Endothelial cell of umbilical vein (primary cell): ENCODE results near the gene WDR43. TPM values are rescaled to one million over a fixed set of nuclear protein-coding genes. Genes with fewer than 3 reads are reported as not detected.

Source experiments
- BruUV-seq: library from RNA; stranded (reverse); fragments of 400-500 nt; replicated peaks from 2 replicates; lab custom pipeline; 2021; lab: Mats Ljungman, UMichigan
- CTCF ChIA-PET: fragments of 300-600, 350-600 bp; sonication (Branson Sonifier 250); formaldehyde crosslinking; loops from one replicate; lab custom pipeline; 2021; ENCODE audit warnings: antibody characterized with exemption, inconsistent platforms; lab: Charles Lee
- POLR2A ChIA-PET: fragments of 300-600, 350-600 bp; sonication (Branson Sonifier 250); formaldehyde crosslinking; loops from one replicate; lab custom pipeline; 2021; ENCODE audit warnings: antibody characterized with exemption, inconsistent platforms; lab: Charles Lee
- DNase-seq: peaks from one replicate; pipeline ENCODE4 v3.0.0-alpha.2; 2011; ENCODE audit warnings: low read depth, low spot score
- FAIRE-seq: peaks from 2 replicates; lab custom pipeline; 2011; peaks lifted over from hg19 to GRCh38; lab: Jason Lieb, UNC
- H2AFZ ChIP-seq: 2 replicates; pipeline ENCODE4 v1.6.0; 2012; ENCODE audit warnings: low read depth, low read length, control low read depth, inconsistent platforms
- H3K27ac ChIP-seq: 2 replicates; pipeline ENCODE4 v1.5.1; 2011; ENCODE audit warnings: low read depth, mild to moderate bottlenecking, control low read depth, low read length, moderate library complexity; ENCODE audit not compliant: insufficient read depth
- H3K27me3 ChIP-seq, 2 experiments: 2 replicates each; pipeline versions ENCODE4 v1.6.0 to v1.6.1; 2011; ENCODE audit warnings: low read length in 2 of 2, mixed read lengths in 1 of 2; ENCODE audit not compliant: control insufficient read depth in 2 of 2, insufficient read depth in 2 of 2
- H3K36me3 ChIP-seq, 2 experiments: 2 replicates in 1 of 2; 3 replicates in 1 of 2; pipeline ENCODE4 v1.5.1; 2011; ENCODE audit warnings: low read length in 2 of 2, mild to moderate bottlenecking in 1 of 2, moderate library complexity in 1 of 2; ENCODE audit not compliant: control insufficient read depth in 2 of 2, insufficient read depth in 2 of 2; ENCODE audit errors: extremely low read depth in 1 of 2
- H3K4me1 ChIP-seq: 3 replicates; pipeline ENCODE4 v1.5.1; 2011; ENCODE audit warnings: mild to moderate bottlenecking, low read length; ENCODE audit not compliant: control insufficient read depth, insufficient read depth; ENCODE audit errors: extremely low read depth
- H3K4me2 ChIP-seq: 2 replicates; pipeline ENCODE4 v1.6.1; 2011; ENCODE audit warnings: low read length, control low read depth, mixed read lengths; ENCODE audit not compliant: insufficient read depth
- H3K4me3 ChIP-seq, 3 experiments: fragments of 200-600 bp in 1 of 3; sonication (generic), shearing (Covaris generic) in 1 of 3; replicated peaks in 1 of 3; 2 replicates each; pipeline ENCODE4 v1.5.1; 2011 to 2016; ENCODE audit warnings: control low read depth in 3 of 3, low read length in 3 of 3, mild to moderate bottlenecking in 2 of 3, inconsistent platforms in 1 of 3, low read depth in 1 of 3, moderate library complexity in 1 of 3; ENCODE audit not compliant: insufficient read depth in 1 of 3
- H3K79me2 ChIP-seq: 2 replicates; pipeline ENCODE4 v1.6.0; 2012; ENCODE audit warnings: low read length, inconsistent platforms; ENCODE audit not compliant: control insufficient read depth, insufficient read depth
- H3K9ac ChIP-seq: replicated peaks from 2 replicates; pipeline ENCODE3; 2011; ENCODE audit warnings: low read length, control low read depth; ENCODE audit not compliant: insufficient read depth; ENCODE audit errors: extremely low read depth
- H3K9me1 ChIP-seq: replicated peaks from 3 replicates; pipeline ENCODE4 v1.6.0; 2011; ENCODE audit warnings: mild to moderate bottlenecking, low read length; ENCODE audit not compliant: control insufficient read depth, insufficient read depth; ENCODE audit errors: extremely low read depth
- H3K9me3 ChIP-seq: replicated peaks from 2 replicates; pipeline ENCODE4 v1.5.1; 2012; ENCODE audit warnings: low read length, inconsistent platforms; ENCODE audit not compliant: control insufficient read depth, insufficient read depth
- H4K20me1 ChIP-seq: replicated peaks from 2 replicates; pipeline ENCODE3; 2011; ENCODE audit warnings: mild to moderate bottlenecking, low read length; ENCODE audit not compliant: control insufficient read depth, insufficient read depth; ENCODE audit errors: extremely low read depth
- EZH2 ChIP-seq: IDR thresholded peaks from 2 replicates; pipeline ENCODE4 v1.6.1; 2012; ENCODE audit warnings: borderline replicate concordance, low read depth, mild to moderate bottlenecking, moderate library complexity, low read length, inconsistent platforms; ENCODE audit not compliant: severe bottlenecking
- FOS ChIP-seq: IDR thresholded peaks from 2 replicates; pipeline ENCODE4 v1.6.1; 2011; ENCODE audit warnings: mild to moderate bottlenecking, low read length, moderate library complexity, borderline replicate concordance; ENCODE audit not compliant: insufficient read depth
- GATA2 ChIP-seq: IDR thresholded peaks from 2 replicates; pipeline ENCODE4 v1.7.0; 2011; ENCODE audit warnings: low read depth, mild to moderate bottlenecking, moderate library complexity, mixed read lengths, low read length; ENCODE audit not compliant: insufficient read length, insufficient read depth
- JUN ChIP-seq: IDR thresholded peaks from 2 replicates; pipeline ENCODE4 v1.6.1; 2011; ENCODE audit warnings: borderline replicate concordance, low read depth; ENCODE audit not compliant: insufficient read length, insufficient read depth
- MYC ChIP-seq: IDR thresholded peaks from one replicate; pipeline ENCODE4 v1.6.1; 2011; ENCODE audit warnings: mild to moderate bottlenecking, low read depth, low read length
- POLR2A ChIP-seq: IDR thresholded peaks from 2 replicates; pipeline ENCODE4 v1.6.1; 2012; ENCODE audit warnings: low read depth, mild to moderate bottlenecking, control low read depth, low read length
- POLR2AphosphoS5 ChIP-seq: IDR thresholded peaks from 2 replicates; pipeline ENCODE4 v1.6.1; 2012; ENCODE audit warnings: low read depth, mild to moderate bottlenecking, control low read depth, low read length, moderate library complexity; ENCODE audit not compliant: insufficient read depth
- dilution Hi-C: fragments of 300-500 bp; cut with MboI; formaldehyde crosslinking; loops from one replicate; pipeline ENCODE4 v1.15.0; 2019; ENCODE audit warnings: low sequenced_read_pairs; ENCODE audit not compliant: extremely low pct_ligation_motif_present
- intact Hi-C: fragments of 100-400 bp; cut with micrococcal nuclease; formaldehyde crosslinking; loops from one replicate; pipeline ENCODE4 v1.10.0; 2022
- polyA plus RNA-seq, 4 experiments: library from polyadenylated mRNA; depleted of rRNA in 3 of 4; stranded (reverse) in 3 of 4; unstranded in 1 of 4; fragments of >200 nt; gene quantifications; 2 replicates each; pipeline versions ENCODE4 v1.2.1 to v1.2.3, GENCODE V29; 2011 to 2012; ENCODE audit warnings: missing spikeins in 1 of 4
- total RNA-seq: library from RNA; stranded (reverse); gene quantifications from 2 replicates; pipeline ENCODE4 v1.2.3, GENCODE V29; 2021
- TF ChIP-seq, protein P1 (sequence below), 2 donors: IDR thresholded peaks; 1 replicate in 1 of 2; 2 replicates in 1 of 2; pipeline ENCODE4 v1.5.1; 2011; ENCODE audit warnings: low read length in 2 of 2, mild to moderate bottlenecking in 2 of 2, moderate library complexity in 2 of 2, control low read depth in 1 of 2, inconsistent platforms in 1 of 2, low read depth in 1 of 2; ENCODE audit not compliant: insufficient read depth in 1 of 2; ENCODE audit errors: extremely low read depth in 1 of 2
- TF ChIP-seq, protein P2 (sequence below): IDR thresholded peaks from 2 replicates; pipeline ENCODE4 v1.6.1; 2011; ENCODE audit not compliant: insufficient read depth, insufficient read length

WDR43 gene
- total and polyA plus RNA-seq, 2 donors (not counting 3 experiments of a cell fraction or from before 2014, with no cell fraction given) = 23.7 to 60.6 TPM

DNA sequence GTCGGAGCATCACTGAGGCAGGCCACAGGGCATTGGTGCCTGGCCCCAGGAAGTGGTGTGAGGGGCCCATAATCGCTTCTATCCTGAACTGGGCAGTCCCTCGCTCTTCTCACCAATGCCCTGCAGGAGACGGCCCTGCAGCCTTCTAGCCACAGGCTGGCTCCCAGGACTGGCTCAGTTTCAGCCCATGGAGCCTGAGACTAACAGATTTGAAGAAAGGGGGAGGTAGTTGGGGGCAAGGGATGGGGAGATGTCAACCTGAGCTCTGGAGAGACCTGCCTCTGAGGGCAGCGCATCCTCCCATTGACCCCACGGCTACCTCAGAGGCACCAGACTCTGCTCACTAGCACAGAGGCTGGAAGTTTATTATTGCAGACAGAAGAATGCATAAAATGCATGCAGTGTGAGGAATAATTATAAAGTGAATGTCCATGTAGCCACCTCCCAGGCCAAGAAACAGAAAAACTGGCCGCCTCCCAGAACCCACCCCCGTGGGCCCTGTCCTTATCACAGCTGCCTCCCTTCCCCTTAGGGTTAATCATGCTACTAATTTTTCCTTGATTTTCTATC lies 88.0 kb downstream of the WDR43 start:
- TF ChIP-seq, protein P1, sequence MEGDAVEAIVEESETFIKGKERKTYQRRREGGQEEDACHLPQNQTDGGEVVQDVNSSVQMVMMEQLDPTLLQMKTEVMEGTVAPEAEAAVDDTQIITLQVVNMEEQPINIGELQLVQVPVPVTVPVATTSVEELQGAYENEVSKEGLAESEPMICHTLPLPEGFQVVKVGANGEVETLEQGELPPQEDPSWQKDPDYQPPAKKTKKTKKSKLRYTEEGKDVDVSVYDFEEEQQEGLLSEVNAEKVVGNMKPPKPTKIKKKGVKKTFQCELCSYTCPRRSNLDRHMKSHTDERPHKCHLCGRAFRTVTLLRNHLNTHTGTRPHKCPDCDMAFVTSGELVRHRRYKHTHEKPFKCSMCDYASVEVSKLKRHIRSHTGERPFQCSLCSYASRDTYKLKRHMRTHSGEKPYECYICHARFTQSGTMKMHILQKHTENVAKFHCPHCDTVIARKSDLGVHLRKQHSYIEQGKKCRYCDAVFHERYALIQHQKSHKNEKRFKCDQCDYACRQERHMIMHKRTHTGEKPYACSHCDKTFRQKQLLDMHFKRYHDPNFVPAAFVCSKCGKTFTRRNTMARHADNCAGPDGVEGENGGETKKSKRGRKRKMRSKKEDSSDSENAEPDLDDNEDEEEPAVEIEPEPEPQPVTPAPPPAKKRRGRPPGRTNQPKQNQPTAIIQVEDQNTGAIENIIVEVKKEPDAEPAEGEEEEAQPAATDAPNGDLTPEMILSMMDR (IDR thresholded peaks at IDR 0.05; ENCODE audit: extremely low read depth in 1 of 2, insufficient read depth in 1 of 2, low read depth in 1 of 2, low read length in 2 of 2) = no peak
- no peak for TF ChIP-seq MYC
- TF ChIP-seq JUN = no peak
- TF ChIP-seq POLR2AphosphoS5 = no peak
- TF ChIP-seq, protein P2, sequence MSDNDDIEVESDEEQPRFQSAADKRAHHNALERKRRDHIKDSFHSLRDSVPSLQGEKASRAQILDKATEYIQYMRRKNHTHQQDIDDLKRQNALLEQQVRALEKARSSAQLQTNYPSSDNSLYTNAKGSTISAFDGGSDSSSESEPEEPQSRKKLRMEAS = no peak
- no peak for TF ChIP-seq EZH2
- TF ChIP-seq FOS = no peak
- TF ChIP-seq POLR2A = no peak
- TF ChIP-seq GATA2 = no peak
- no peak for DNase-seq
- intact Hi-C loops = no loop called here
- Histone ChIP-seq H3K36me3 (no peaks in the 10 kb centered on the region), H4K20me1 (no peaks in the 10 kb centered on the region), H2AFZ (no peak overlapping the region), H3K4me1 (no peaks in the 10 kb centered on the region), H3K4me2 (no peak overlapping the region), H3K9ac (no peak overlapping the region), H3K79me2 (no peaks in the 10 kb centered on the region), H3K9me1 (no peaks in the 10 kb centered on the region), H3K9me3 (no peaks in the 10 kb centered on the region), H3K4me3 (no peak overlapping the region), H3K27ac (no peak overlapping the region), H3K27me3 (no peaks in the 10 kb centered on the region)
- dilution Hi-C loops = no loop called here
- BruUV-seq = no TSS peak
- POLR2A ChIA-PET = no interaction called here
- CTCF ChIA-PET = no interaction called here
- FAIRE-seq = no peak
